ENCODE data around the gene LYZL4. TPM values are rescaled to one million over a fixed set of nuclear protein-coding genes. Genes with fewer than 3 reads are reported as not detected.

The LYZL4 gene
- total RNA-seq, 1 donor from 2014 or later, result not detected

- Mint-ChIP-seq H3K4me3 (ENCODE audit: low read depth) (no peak overlapping the region), H3K27me3 (ENCODE audit: low read depth) (peaks cover 5% of the 10 kb centered on the region), H3K4me1 (ENCODE audit: low read depth) (no peaks in the 10 kb centered on the region), H3K36me3 (ENCODE audit: low read depth) (no peaks in the 10 kb centered on the region), H3K9me3 (no peaks in the 10 kb centered on the region), H3K27ac (no peak overlapping the region)
- intact Hi-C loops (cut with micrococcal nuclease), result no loop called here
- no peak for DNase-seq (ENCODE audit: low spot score)
Measured at GRCh38 chr3:42349765-42350594, 60.4 kb downstream of the LYZL4 start.

DNA sequence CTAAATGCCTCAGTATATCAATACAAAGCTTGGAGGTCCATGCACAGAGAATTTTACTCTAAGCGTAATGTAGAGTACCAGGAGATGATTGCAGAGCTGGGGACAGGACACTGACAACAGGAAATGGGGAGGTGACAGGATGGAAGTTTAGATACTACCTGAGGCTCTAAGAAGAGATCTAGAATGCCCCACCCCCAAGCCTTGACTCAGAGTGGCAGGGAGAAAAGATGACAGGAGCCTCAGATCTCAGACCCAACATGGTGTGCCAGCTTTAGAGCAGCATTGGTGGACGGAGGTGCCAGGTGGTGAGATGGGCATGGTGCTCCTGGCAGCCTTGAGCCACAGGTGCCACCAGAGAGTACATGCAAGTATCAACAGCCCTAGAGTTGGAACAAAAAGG, 62.5 kb downstream of the LYZL4 start:
- intact Hi-C loops (cut with micrococcal nuclease), result no loop called here
- no peak overlapping the region for H3K27ac Mint-ChIP-seq
- H3K4me3 Mint-ChIP-seq (ENCODE audit: low read depth), result no peak overlapping the region

More for the DNA sequence above, 62.5 kb downstream of the LYZL4 start:
- Mint-ChIP-seq H3K9me3 (no peaks in the 10 kb centered on the region), H3K27me3 (ENCODE audit: low read depth) (peaks cover 12% of the 10 kb centered on the region), H3K4me1 (ENCODE audit: low read depth) (no peaks in the 10 kb centered on the region), H3K36me3 (ENCODE audit: low read depth) (no peaks in the 10 kb centered on the region)
- no peak for DNase-seq (ENCODE audit: low spot score)

Other genes with a start within 250 kb of the LYZL4 start
- gene CCK, start 144.4 kb downstream of the LYZL4 start, total RNA-seq, result not detected in 2 replicates
- gene VIPR1, start 92.0 kb upstream of the LYZL4 start, total RNA-seq, result 0.51 and 0.52 TPM in 2 replicates
- gene SEC22C, start 171.4 kb upstream of the LYZL4 start, total RNA-seq, result 36.1 and 40.1 TPM in 2 replicates
- 62.4 and 67.1 TPM in 2 replicates for gene SS18L2, start 180.2 kb upstream of the LYZL4 start, total RNA-seq
- gene NKTR, start 190.1 kb upstream of the LYZL4 start, total RNA-seq, result 76.6 and 86.2 TPM in 2 replicates
- 0.16 and 0.44 TPM in 2 replicates for gene ZBTB47, start 243.1 kb upstream of the LYZL4 start, total RNA-seq

All from activated T-helper 2 cell treated with anti-CD3 and anti-CD28 coated beads, Interferon-gamma antibody, Interleukin-2, Interleukin-4, amounts not matched to agents 10 μg/mL and 5 μg/mL and 100 μg/mL, durations not matched to agents 14 hours and 24 hours and 36 hours (primary cell).